Ureter (tissue), 1 donor: ENCODE data around the gene PARN. TPM values are rescaled to one million over a fixed set of nuclear protein-coding genes. Genes with fewer than 3 reads are reported as not detected.
A peak's percentile ranks its signal among the peaks of the same experiment; 100 is the strongest.
"Not testable (repeated sequence)": the region's sequence is repeated elsewhere in the genome, so short reads cannot be mapped to it uniquely, and the experiment has no call there.

Source experiments
- DNase-seq: peaks from one replicate; pipeline ENCODE4 v3.0.0-alpha.2; 2020; ENCODE audit warnings: low spot score
- total RNA-seq: library from RNA; stranded (reverse); gene quantifications from one replicate; pipeline ENCODE4 v1.2.4, GENCODE V29; 2023
- donor health status: DM: yes; HTN: yes; CAD: no.

Gene PARN
- total RNA-seq, 1 donor from 2014 or later = 53.9 TPM

GRCh38 chr16:14632693-14633569 is 2.9 kb upstream of the PARN start, which contains the start of gene BFAR:
Gene BFAR, plus strand, starts transcription at chr16:14632951. Its CDS starts 11,396 bp downstream, at chr16:14644347.
- peak; percentile 99 for DNase-seq

- not testable (repeated sequence) for DNase-seq
Observed at GRCh38 chr16:14630620-14631330, 715 bp upstream of the PARN start.

GRCh38 chr16:14629612-14629918 is 495 bp downstream of the PARN start:
- DNase-seq = peak; percentile 57

- DNase-seq = no peak
Observed at GRCh38 chr16:14628806-14629611, 1.1 kb downstream of the PARN start.

GRCh38 chr16:14627078-14627477 is 3.0 kb downstream of the PARN start:
- DNase-seq = no peak

GRCh38 chr16:14618566-14618965 is 11.5 kb downstream of the PARN start:
- DNase-seq = no peak

GRCh38 chr16:14616280-14616679 is 13.8 kb downstream of the PARN start:
- DNase-seq = no peak

GRCh38 chr16:14613991-14614390 is 16.1 kb downstream of the PARN start:
- DNase-seq = no peak

- no peak for DNase-seq
Observed at GRCh38 chr16:14611660-14612059, 18.4 kb downstream of the PARN start.

- DNase-seq = no peak
Observed at GRCh38 chr16:14609716-14610115, 20.3 kb downstream of the PARN start.

- no peak for DNase-seq
Observed at GRCh38 chr16:14608604-14609003, 21.5 kb downstream of the PARN start.

- DNase-seq = no peak
Observed at GRCh38 chr16:14608111-14608566, 21.9 kb downstream of the PARN start.

GRCh38 chr16:14606102-14606501 is 24.0 kb downstream of the PARN start:
- no peak for DNase-seq

GRCh38 chr16:14602443-14602963 is 27.6 kb downstream of the PARN start:
- no peak for DNase-seq

- DNase-seq = no peak
Observed at GRCh38 chr16:14600164-14600563, 29.9 kb downstream of the PARN start.

- no peak for DNase-seq
Observed at GRCh38 chr16:14586637-14587305, 43.3 kb downstream of the PARN start.

GRCh38 chr16:14585287-14585686 is 44.8 kb downstream of the PARN start:
- no peak for DNase-seq

- not testable (repeated sequence) for DNase-seq
Observed at GRCh38 chr16:14580926-14581325, 49.1 kb downstream of the PARN start.

- DNase-seq = no peak
Observed at GRCh38 chr16:14579266-14579665, 50.8 kb downstream of the PARN start.

GRCh38 chr16:14576532-14576931 is 53.5 kb downstream of the PARN start:
- no peak for DNase-seq

- DNase-seq = no peak
Observed at GRCh38 chr16:14576069-14576468, 54.0 kb downstream of the PARN start.
